Activated CD8-positive, alpha-beta memory T cell treated with anti-CD3 and anti-CD28 coated beads, Interleukin-2, amount 10 ng/mL, durations not matched to agents 7 days and 5 days (primary cell): ENCODE data around the gene TCF3. TPM values are rescaled to one million over a fixed set of nuclear protein-coding genes. Genes with fewer than 3 reads are reported as not detected.

Source experiments
- total RNA-seq, 2 experiments: library from RNA; stranded (reverse); gene quantifications; one replicate each; pipeline ENCODE4 v1.2.3, GENCODE V29; 2021

Gene TCF3
- total RNA-seq, 2 experiments from 2014 or later: 116 to 124 TPM

Other genes with a start within 250 kb of the TCF3 start
- 100 to 1,000 TPM; 275 to 283 TPM for gene DAZAP1, start 245.0 kb downstream of the TCF3 start, total RNA-seq
- 1,000 to 10,000 TPM; 1,331 to 1,537 TPM for gene RPS15, start 214.2 kb downstream of the TCF3 start, total RNA-seq
- under 1 TPM; 0.03 to 0.12 TPM for gene APC2, start 202.5 kb downstream of the TCF3 start, total RNA-seq
- gene C19orf25, start 173.4 kb downstream of the TCF3 start, total RNA-seq: 10 to 100 TPM; 43.3 to 48.9 TPM
- 1 to 10 TPM; 1.5 to 4.4 TPM for gene PCSK4, start 162.3 kb downstream of the TCF3 start, total RNA-seq
- 1 to 10 TPM; 1.0 to 1.3 TPM for gene REEP6, start 161.4 kb downstream of the TCF3 start, total RNA-seq
- 1 to 10 TPM in 1 of 2 experiments, under 1 TPM in 1; 0.91 to 1.2 TPM for gene ADAMTSL5, start 139.6 kb downstream of the TCF3 start, total RNA-seq
- not detected for gene PLK5, start 128.5 kb downstream of the TCF3 start, total RNA-seq
- gene MEX3D, start 84.3 kb downstream of the TCF3 start, total RNA-seq: 1 to 10 TPM; 7.6 to 9.5 TPM
- 100 to 1,000 TPM in 1 of 2 experiments, 10 to 100 TPM in 1; 87.4 to 101 TPM for gene MBD3, start 59.8 kb downstream of the TCF3 start, total RNA-seq
- 100 to 1,000 TPM; 192 to 196 TPM for gene UQCR11, start 47.2 kb downstream of the TCF3 start, total RNA-seq
- gene ONECUT3, start 100.9 kb upstream of the TCF3 start, total RNA-seq: not detected
- gene ATP8B3, start 159.7 kb upstream of the TCF3 start, total RNA-seq: 10 to 100 TPM in 1 of 2 experiments, 1 to 10 TPM in 1; 7.3 to 21.8 TPM
- gene REXO1, start 195.9 kb upstream of the TCF3 start, total RNA-seq: 10 to 100 TPM; 58.4 to 68.4 TPM
- 10 to 100 TPM; 22.6 to 28.1 TPM for gene KLF16, start 211.0 kb upstream of the TCF3 start, total RNA-seq
- 100 to 1,000 TPM; 156 to 189 TPM for gene ABHD17A, start 232.9 kb upstream of the TCF3 start, total RNA-seq